HK-2 (cell line): ENCODE results near the gene EMC1.
"Not testable (repeated sequence)": the region's sequence is repeated elsewhere in the genome, so short reads cannot be mapped to it uniquely, and the experiment has no call there.

Experiments used
- DNase-seq: peaks from one replicate; pipeline ENCODE4 v3.0.0-alpha.2; 2018; ENCODE audit not compliant: unreplicated experiment

The EMC1 gene

DNA sequence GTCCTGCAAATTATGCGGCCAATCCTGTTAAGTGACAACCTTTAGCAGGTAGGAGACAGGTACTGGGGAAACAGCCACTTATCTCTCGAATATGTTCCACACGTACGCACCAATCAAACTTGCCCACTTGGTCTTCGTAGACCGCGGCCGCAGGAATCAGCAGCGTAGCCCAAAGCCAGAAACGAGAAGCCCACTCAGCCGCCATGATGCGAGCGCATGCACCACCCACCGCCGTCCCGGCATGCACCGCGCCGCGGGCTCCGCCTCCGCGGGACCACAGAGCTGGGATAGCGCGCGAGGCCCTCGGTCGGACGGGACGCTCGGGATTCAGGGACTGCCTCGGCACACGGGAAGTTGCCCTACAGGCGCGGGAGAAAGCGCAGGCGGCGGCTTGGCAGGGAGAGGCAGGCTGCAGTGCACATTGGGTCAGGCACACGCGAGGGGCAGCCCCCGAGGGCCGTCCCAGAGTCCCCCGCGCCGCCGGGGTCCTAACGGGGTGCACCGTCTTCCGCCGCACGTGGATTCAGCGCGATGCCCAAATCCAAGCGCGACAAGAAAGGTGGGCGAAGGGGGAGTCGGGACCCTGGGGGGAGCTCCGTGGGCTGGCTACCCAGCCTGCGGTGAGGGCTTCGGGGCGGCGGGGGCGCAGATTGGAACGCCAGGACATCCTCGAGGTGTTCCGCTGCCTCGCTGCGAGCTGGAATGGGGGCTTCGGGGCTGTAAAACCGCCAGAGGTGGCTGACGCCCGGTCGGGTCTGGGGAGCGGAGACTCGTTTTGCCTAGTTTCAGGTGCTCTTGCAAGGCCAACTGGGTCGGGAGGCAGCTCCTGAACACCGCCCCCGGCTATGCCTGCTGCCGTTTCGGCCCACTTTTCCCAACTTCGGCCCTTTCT lies at the start of gene EMC1, which contains the start of gene MRTO4:
TSS of gene EMC1 (minus strand) at position 220 of the 892 bp plus-strand sequence. CDS start at position 205, 15 bp downstream.
TSS of gene MRTO4 (plus strand) at position 501 of the 892 bp plus-strand sequence. CDS start at position 532, 31 bp downstream.
- DNase-seq = peak; percentile 89

- no peak for DNase-seq
Measured at GRCh38 chr1:19300211-19300610, 48.9 kb upstream of the EMC1 start.

GRCh38 chr1:19294638-19295037 lies 43.3 kb upstream of the EMC1 start:
- no peak for DNase-seq

GRCh38 chr1:19289244-19289643 lies 37.9 kb upstream of the EMC1 start:
- DNase-seq = no peak

- not testable (repeated sequence) for DNase-seq
Measured at GRCh38 chr1:19288324-19289241, 37.3 kb upstream of the EMC1 start, which contains the start of gene AKR7A3. TSS of gene AKR7A3 (minus strand) at chr1:19288770. CDS start at chr1:19288709, 61 bp downstream.

- no peak for DNase-seq
Measured at GRCh38 chr1:19287436-19288185, 36.3 kb upstream of the EMC1 start.

GRCh38 chr1:19285807-19286206 lies 34.5 kb upstream of the EMC1 start:
- DNase-seq = not testable (repeated sequence)

- not testable (repeated sequence) for DNase-seq
Measured at GRCh38 chr1:19285366-19285765, 34.0 kb upstream of the EMC1 start.

DNA sequence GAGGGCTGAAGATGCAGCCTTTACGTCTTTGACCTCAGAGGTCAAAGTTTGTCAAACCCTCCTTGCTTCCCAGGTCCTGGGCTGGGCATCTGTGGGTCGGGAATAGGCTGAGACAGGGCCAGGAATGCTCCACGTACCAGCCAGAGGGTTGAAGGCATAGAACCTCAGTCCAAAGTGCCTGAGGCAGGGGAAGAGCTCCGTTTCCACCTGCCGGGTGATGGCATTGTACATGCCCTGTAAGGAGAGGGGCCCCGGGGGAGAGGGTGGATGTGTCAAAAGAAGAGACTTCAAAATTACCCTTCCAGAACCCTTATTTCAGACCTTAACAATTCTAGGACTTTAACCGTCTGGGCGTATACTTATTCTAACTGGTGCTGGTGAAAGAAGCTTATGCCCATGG lies 33.6 kb upstream of the EMC1 start:
- DNase-seq = no peak

GRCh38 chr1:19283891-19284290 lies 32.6 kb upstream of the EMC1 start:
- DNase-seq = no peak

DNA sequence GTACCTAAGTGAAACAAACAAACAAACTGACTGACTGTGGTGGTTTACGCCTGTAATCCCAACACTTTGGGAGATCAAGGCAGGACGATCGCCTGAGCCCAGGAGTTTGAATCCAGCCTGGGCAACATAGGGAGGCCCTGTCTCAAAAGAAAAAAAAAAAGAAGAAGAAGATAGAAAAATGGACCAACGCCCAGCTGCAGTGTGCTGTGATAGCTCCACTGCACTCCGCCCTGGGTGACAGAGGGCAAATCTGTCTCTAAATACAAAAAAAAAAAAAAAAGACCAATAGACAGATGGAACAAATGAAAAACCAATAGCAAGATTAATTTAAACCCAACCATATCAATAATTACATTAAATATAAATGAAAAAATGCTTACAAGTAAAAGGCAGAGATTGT lies 23.3 kb upstream of the EMC1 start:
- DNase-seq = no peak

DNA sequence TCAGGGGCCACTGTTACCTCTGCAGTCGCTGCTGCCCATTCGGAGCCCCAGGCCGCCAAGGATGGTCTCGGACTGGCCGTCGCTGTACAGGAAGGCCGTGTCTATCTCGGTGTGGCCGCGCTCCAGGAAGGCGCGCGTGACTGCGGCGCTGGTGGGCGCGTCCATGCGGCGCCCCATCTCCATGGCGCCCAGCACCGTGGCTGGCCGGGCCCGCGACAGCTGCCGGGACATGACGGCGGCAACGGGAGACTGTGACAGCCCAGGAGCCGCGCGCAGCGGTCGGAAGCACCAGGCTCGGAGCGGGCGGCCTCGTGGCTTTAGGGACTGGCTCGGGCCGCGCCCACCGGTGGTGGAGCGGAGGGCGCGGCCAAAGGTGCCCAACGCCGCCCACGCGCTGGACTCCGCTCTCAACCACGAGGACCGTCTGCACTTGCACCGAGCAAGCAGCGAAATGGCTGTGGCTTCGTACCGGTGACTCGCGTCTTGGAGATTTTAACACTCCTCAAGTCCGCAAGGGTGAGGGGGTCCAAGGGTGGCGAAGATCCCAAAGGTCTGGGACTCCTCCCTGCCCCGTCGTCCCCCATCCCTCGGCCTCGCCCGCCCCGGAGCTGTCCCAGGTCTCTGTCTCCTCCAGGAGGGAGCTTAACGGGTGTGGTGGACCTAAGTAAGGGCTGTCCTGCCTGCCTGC lies 22.7 kb upstream of the EMC1 start:
- DNase-seq = not testable (repeated sequence)

GRCh38 chr1:19273106-19273843 lies 22.0 kb upstream of the EMC1 start:
- DNase-seq = no peak

DNA sequence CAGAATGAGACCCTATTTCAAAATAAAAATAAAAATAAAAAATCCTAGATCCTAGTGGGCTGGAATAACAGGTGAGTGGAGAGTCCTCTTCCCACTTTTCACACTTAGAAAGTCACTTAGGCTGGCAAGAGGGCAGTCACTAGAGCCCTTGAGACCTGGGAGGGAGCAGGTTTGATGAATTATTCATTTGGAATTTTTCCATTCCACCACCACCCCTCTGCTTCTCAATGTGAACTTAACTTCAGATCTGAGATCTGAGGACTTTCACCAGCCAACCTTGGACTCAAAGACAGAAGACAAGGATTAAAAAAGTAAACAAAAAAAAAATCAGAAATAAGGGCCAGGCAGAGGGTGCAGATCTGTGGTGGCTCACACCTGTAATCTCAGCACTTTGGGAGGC lies 20.7 kb upstream of the EMC1 start:
- DNase-seq = no peak

GRCh38 chr1:19270343-19270730 lies 19.0 kb upstream of the EMC1 start:
- DNase-seq = not testable (repeated sequence)

GRCh38 chr1:19269427-19270342 lies 18.4 kb upstream of the EMC1 start:
- DNase-seq = not testable (repeated sequence)

GRCh38 chr1:19268445-19268844 lies 17.1 kb upstream of the EMC1 start:
- DNase-seq = no peak

DNA sequence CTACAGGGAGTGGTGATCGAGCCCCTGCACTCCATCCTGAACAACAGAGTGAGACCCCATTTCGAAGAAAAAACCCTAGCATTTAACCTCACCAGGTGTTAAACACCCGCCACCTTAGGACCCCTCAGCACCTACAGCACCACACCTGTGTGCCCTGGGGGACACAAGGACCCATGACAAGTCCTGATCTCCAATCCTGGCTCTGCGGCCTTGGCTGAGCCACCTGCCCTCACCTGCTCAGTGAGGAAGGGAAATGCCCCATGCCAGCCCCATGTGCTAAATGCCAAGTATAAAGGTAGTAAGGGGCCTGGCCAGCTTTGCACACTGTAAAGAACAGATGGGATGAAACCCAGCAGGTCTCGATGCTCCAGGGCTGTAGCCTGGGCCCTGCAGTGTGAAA lies 11.4 kb upstream of the EMC1 start:
- no peak for DNase-seq

- no peak for DNase-seq
Measured at GRCh38 chr1:19262047-19262446, 10.7 kb upstream of the EMC1 start.
